T1000 (cell line): ENCODE measurements around the gene MAP3K5.
"Not testable (repeated sequence)": the region's sequence is repeated elsewhere in the genome, so short reads cannot be mapped to it uniquely, and the experiment has no call there.

Source experiments
- DNase-seq: peaks from one replicate; lab custom pipeline; 2025; ENCODE audit warnings: mixed read lengths; lab: John Stamatoyannopoulos, UW

Gene MAP3K5

DNA sequence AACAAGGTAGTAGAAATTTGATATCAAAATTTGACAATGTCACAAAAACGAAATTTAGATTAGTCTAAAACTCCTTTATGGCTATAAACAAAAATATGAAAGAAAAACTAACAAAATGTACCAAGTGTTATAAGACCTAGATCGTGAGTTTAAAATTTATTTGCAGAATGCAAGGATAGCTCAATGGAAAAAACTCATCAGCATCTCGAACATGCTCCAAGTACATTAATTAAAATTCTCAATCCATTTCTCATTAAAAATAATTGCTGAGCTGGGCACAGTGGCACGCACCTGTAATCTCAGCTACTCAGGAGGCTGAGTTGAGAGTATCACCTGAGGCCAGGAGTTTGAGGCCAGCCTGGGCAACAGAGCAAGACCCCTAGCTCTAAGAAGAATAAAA, 70.8 kb downstream of the MAP3K5 start:
- no peak for DNase-seq

DNA sequence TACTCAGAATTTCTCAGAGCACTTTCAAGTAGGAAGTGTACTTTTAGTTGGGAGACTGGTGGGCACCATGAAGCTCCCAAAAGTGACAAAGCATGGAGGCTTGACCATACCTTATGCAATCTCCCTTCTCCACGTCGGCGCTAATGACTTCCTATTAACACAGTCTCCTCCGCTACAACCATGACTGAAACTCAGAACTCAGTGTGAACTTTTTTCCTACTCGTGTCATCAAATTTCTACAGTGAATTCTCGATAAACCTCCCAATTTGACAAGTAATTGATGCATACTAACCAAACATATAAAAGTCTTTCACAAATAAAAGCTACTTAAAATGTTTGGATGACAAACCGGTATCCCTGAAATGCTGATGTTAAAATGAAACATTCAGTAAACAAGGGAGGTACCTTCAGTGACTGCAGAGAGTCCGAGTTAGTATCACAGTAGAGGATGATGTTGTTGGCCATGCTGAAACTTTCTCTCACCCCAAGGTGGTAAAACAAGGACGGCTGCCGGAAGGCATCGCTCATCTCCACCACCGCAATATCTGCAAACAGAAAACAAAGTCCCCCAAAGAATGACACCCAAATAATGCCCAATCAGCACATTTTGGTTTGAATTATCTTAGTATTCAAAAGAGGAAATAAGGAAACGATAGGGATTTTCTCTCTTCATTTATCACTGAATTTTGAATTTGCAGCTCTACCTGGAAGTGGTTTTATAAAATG, 72.1 kb downstream of the MAP3K5 start:
- DNase-seq: no peak

DNA sequence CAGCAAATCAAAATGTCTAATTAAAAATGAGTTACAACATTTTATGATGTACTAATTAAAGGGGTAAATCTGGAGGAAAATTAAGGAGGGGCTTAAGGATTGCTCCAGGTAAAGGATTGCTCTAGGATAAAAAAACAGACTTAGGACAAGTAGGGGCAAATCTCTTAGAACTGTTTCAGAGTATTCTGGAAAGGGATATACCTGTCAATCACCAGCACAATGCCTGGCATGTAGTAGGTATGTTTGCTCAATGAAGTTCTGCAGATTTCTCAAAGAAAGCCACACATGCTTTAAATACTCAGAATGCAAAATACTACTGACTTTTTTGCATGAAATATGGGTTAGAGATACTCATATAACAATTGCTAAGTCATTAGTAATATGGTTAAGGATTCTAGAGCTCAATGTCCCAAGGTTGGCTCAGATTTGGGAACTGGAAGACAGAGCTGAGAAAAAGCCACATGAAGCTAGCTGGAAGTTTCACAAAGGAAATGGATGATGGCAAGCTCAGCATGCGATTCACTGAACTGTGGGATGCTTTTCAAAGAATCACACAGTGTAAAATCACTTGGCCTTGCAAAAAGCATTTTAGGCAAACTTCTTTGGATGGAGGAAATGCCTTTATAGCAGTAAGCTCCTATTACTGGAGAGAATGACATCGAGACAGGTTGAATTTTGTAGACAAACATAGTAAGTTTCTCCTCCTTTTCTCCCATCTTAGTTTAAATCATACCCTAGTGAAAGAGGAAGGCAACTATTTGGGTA, 72.8 kb downstream of the MAP3K5 start:
- no peak for DNase-seq

DNA sequence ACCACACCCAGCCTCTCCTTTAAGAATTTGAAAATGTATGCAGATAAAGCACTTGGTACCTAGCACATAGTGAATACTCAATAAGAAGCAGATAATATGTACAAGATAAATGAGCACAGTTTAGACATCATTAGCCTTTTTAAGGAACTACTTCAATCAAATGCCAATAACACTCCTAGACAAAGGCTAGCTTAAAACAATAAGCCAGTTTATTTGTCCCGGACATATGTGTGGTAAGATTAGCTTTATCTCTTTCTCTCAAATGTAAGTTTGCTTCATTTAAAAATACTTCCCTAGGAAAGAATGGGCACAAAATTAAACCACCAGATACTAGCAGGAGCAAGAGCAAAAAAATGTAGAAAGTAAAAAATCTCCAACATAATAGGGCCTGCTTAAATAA, 73.8 kb downstream of the MAP3K5 start:
- no peak for DNase-seq

DNA sequence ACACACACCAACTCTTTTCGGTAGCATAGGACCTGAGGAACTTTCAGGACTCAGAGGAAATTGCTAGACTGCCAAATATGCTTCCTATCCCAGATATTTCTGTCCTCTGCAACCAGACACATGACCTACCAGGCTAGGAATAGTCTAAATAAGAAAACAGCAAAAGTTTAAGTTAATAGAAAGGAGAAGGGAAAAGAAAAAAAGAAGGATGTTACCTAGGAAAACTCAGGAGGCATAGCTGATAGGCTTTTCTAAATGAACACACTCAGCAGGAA, 74.6 kb downstream of the MAP3K5 start:
- no peak for DNase-seq

DNA sequence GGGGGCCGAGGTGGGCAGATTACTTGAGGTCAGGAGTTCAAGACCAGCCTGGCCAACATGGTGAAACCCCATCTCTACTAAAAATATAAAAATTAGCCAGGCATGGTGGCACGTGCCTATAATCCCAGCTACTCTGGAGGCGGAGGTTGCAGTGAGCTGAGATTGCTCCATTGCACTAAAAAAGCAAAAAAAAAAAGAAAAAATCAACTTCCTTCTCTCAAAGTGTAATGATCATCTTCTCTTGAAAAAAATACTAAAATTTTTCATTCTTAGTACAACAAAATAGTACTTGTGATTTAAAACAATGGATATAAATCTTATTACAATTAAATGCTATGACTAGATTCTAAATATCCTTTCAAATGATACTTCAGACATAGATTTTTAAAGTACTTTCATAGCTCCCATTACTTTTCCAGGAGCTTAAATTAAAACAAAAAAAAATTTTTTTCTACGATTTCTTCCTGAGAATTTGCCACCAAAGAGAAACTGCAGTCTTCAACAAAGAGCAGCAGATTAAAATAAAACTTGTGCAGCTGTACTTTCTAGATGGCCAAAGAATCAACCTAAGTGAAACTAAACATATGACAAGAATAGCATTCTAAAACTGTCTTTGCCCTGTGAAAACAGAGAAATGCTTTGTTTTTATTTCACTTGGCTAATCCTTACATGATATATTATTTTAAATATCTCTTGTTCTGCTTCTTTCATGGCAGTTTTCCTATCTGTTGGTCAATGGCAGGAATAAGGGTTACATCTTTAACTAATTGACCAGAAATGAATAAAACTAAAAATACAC, 75.2 kb downstream of the MAP3K5 start:
- DNase-seq: no peak

DNA sequence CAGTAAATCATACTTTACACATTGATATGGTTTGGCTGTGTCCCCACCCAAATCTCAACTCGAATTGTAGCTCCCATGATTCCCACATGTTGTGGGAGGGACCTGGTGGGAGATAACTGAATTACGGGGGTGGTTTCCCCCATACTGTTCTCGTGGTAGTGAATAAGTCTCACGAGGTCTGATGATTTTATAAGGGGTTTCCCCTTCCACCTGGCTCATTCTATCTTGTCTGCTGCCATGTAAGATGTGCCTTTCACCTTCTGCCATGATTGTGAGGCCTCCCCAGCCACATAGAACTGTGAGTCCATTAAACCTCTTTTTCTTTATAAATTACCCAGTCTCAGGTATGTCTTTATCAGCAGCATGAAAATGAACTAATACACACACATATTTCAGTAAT, 79.6 kb downstream of the MAP3K5 start:
- not testable (repeated sequence) for DNase-seq

DNA sequence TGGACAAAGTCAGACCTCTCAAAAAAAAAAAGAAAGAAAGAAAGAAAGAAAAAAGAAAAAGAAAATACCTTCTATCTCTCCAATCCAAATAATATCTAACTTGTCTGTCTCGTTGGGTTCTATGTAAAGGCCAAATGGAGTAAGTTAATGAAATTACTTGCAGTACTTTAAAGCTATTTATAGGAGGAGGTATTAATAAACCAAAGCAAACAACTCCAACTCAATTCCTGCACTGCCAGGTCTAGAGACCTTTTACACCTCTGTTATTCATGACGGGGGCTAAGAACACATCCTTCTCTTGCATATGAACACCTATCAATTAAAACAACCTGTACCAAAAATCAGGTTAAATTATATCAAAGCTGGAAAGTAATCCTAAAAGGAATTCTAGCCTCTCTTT, 80.6 kb downstream of the MAP3K5 start:
- no peak for DNase-seq

DNA sequence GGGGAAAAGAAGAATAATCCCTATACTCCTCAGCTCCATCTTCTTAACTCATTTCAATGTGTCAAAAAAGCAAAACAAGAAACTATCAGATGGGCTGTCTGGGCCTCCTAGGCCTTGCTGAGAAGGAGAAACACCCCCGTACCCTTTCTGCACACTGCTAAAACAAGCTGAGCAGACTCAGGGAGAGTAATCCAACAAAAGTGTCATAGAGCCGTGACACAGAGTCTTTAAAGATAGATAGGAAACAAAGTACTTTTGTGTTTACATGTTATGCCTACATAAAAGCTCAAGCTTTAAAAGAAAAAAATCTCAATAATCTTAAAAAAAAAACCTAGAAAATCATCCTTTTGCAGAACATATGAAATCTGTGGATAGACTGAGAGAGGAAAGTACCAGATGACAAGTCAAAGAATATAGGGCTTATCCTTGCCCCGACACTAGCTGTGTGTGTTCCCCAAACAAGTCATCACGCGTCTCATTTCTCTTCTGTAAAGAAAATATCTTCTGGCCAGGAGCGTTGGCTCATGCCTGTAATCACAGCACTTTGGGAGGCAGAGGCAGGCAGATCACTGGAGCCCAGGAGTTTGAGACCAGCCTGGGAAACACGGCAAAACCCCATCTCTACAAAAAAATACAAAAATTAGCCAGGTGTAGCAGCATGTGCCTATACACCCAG, 81.3 kb downstream of the MAP3K5 start:
- no peak for DNase-seq

DNA sequence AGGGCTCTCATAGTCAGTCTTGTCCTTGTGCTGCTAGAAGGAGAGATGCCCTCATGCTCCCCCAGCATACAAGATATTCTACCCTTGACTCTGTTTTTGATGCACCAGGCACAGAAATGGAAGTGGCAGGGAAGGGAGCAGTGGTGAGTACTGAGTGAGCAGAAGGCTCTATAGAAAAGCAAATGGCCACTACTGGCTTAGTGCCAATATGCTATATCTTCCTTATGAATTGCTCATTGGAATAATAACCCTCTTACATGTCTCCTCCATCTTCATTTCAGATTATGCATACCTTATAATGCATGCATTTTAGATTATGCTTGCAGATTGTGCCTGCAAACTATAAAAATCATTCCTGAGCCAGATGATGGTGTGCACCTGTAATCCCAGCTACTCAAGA, 82.8 kb downstream of the MAP3K5 start:
- no peak for DNase-seq

DNA sequence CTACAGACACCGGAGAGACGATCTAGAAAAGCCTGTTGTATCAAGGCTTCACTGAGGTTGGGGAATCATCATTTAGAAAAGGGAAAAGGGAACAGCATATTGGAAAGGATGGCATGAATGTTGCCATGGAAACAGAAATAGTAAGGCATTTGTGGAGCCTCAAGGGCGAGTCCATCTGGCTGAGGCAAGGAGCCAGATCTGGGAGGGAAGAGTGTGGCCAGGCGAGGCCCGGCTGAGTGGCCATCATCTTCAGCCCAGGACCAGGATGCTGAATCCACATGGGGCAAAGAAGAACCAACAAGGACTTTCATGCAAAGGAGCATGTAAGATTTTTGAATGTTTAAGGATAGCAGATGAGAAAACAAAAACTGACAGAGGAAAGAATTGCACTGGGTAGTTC, 85.8 kb downstream of the MAP3K5 start:
- no peak for DNase-seq

DNA sequence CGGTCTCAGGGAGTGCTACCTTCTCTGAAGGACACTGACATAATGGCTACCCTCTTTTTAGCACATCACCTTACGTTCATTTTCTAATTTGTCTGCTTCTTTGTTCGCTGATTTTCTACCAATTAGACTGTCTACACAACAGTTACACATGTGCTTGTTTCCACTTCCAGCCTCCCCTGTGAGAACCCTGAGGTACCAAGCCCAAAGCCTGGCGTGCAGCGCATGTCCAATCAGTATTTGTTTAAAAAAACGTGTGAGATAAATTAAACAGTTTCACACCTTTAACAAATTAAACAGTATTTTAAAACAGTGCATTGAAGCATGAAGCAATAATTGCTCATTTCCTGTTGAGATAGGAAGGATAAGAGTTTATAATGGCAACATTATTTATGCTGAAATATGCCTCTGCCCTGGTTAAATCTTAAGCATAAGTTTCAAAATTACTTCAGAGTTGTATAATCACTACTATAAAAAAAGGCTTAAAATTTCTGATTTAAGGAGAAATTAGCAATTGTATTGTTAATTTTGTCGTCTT, 88.9 kb downstream of the MAP3K5 start:
- no peak for DNase-seq

DNA sequence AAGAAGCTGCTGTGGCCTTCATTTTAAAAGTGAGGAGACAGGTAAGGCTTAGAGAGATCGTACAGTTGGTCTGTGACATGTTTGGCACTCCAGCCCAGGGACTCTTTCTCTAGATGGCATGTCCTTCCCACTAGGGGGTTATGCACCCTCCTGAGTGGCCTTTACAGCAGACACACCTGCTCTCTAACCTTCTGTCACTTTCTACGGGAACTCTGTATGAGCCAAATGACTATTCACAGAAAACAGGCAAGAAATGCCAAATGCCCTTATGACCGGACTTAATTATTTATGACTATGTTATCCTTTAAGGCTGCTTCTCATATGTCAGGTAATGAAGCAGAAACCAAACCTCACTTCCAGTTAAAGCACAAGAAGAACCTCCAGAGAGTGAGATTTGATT, 91.2 kb downstream of the MAP3K5 start:
- DNase-seq: no peak

DNA sequence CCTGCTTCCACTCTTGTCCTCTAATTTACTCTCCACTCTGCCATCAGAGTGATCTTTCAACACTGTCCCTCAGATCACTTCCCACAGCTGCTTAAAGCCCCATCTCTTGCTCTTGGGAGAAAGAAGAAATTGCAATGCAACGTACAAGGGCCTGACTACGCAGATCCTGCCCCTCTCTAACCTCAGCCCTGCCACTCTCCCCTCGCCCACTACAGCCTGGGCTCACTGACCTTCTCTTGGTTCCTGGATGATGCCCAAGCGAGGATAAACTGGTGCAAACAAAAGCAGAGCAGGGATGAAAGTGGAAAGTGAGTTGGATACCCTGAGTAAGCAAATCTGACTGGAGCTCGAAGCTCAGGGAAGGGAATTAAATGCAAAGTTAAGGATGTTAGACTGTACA, 92.9 kb downstream of the MAP3K5 start:
- DNase-seq: no peak

DNA sequence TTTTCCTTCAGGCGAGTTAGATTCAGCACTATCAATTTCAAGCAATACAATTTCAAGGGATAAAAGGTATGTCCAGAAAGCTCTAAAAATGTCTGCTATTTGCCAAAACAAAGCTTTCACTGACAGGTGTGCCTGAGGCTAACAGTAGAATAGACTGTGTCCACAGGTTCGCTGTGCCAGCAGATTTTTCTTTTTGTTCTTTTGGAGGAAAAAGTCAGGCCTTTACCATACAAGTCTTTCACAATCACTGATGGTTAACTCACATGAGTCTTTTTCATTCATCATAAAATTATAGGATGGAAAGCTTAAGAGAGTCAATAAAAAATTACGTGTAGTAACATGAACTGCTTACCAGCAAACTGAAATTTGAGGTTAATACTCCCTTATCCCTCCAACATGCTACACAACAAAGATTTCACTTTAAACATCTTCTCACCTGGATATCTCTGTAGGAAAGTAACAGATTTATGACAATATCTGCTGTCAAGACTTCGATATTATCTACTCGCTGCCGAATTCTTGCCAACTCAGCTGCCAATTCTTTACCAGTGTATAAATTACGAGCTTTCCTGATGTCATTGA, 95.4 kb downstream of the MAP3K5 start:
- DNase-seq: no peak

DNA sequence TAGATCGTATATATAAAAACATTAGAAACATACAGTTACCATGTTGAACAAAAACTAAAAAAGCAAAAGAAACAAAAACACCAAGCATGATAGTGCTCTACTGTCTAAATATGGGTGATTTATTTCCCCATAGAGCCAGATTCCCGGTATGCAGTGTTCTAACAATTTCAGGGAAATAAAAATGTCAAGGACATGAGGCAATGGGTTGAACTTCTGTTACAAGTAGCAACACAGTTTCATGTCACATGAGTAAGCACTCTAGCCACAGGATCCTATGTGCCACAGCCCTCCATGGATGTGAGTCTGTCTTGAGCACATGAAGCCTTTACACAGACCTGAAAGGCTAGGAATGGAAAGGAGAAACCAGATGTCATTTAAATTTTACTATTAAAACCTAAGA, 96.0 kb downstream of the MAP3K5 start:
- DNase-seq: no peak

DNA sequence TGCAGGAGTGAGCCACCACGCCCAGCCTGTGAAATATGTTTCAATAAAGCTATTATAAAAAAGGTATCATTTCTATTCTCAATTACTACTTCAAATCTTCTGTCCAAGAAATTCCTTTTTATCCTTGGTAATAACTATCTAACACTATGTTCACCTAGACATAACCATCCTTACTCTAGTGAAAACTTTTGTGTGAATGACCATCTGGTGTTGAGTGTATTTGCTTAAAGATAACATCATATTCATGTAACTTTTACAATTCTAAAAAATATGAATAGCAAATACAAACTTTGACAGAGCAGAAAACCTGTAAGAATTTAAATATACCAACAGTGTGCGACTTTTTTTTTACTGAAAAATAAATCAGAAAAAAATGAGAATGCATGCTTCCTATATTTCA, 96.9 kb downstream of the MAP3K5 start:
- DNase-seq: no peak

DNA sequence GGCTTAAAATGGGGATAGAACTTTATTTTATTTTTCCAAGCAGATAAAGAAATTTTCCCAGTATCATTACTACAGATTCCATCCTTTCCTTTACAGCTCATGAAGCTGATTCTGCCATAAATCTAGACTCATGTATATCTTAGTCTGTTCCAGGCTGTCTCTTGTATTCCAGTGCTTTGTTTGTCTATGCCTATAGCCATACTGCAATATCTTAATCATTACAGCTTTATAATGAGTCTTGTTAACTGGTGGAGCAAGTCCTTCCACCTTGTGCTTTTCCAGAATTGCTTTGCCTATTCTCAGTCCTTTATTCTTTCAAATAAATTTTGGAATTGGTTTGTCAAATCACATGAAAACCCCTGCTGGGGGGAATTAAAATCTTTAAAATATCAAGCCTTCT, 99.2 kb downstream of the MAP3K5 start:
- no peak for DNase-seq

DNA sequence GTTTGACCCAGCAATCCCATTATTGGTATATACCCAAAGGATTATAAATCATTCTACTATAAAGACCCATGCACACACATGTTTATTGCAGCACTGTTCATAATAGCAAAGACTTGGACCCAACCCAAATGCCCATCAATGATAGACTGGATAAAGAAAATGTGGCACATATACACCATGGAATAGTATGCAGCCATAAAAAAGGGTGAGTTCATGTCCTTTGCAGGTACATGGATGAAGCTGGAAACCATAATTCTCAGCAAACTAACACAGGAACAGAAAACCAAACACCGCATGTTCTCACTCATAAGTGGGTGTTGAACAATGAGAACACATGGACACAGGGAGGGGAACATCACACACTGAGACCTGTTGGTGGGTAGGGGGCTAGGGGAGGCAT, 104.4 kb downstream of the MAP3K5 start:
- DNase-seq: not testable (repeated sequence)

DNA sequence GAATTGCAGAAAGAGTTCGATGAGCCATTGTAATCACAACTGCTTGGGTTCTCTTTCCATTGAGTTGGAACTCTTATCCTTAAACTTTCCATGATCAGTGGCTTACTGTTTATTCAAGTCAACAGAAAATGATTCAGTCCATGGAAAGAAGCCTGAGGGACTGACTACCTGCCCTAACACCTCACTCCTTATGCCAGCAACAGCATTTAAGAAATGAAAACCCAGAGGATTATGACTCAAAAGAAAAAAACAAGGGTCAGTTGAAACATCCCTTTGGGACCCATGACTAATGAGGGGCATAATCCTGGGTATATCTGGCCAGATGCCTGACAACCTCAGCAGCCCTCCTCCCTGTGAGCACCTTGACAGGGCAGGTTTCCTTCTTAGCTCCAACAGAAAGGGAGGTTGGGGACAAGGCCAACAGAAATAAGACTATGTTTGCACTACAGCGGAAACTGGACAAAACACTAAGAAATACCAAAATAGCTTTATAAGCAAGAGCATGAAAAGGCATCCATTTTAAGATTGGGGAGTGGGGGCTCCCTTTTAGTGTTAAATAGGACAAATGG, 106.7 kb downstream of the MAP3K5 start:
- peak; percentile 7 for DNase-seq

DNA sequence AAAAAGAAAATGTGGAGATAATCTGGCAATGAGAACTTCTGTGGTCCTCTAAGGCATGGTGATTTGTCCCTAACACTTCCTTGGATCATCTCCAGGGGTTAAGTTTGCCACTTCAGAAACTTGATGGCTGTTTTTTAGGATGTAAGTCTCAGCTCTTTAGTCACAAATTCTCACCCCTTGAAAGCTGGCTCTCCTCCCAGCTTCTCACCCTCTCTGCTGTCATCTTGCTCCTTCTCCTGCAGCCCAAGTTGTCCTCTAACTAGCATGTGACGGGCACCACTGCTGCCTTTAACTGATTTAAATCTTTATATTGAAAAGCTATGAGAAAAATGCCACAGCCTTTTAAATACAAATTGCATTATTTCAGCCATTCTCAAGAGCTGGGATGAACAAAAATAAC, 107.8 kb downstream of the MAP3K5 start:
- no peak for DNase-seq
